Ovary (tissue), 3 donors: ENCODE measurements around the gene SASS6.

Experiments used
- CTCF ChIP-seq, 3 donors: fragments of 450-650 bp in 2 of 3; fragments of 200-600 bp in 1 of 3; IDR thresholded peaks; one replicate each; pipeline versions ENCODE4 v1.5.1 to v1.8.0; 2016 to 2022; ENCODE audit warnings: antibody characterized with exemption in 3 of 3, mild to moderate bottlenecking in 1 of 3
- POLR2A ChIP-seq: fragments of 450-650 bp; IDR thresholded peaks from one replicate; pipeline ENCODE4 v1.6.1; 2017; ENCODE audit warnings: antibody characterized with exemption, mild to moderate bottlenecking, moderate library complexity
- donor health status: DM: no; HTN: no; CAD: no.

- TF ChIP-seq POLR2A (no peak), CTCF (IDR thresholded peaks at IDR 0.05) (no peak)
Measured at GRCh38 chr1:100089082-100089481, 43.6 kb downstream of the SASS6 start.
